Fibroblast of gingiva (primary cell): ENCODE measurements around the gene KREMEN1.
"Not testable (repeated sequence)": the region's sequence is repeated elsewhere in the genome, so short reads cannot be mapped to it uniquely, and the experiment has no call there.

Experiments
- DNase-seq: peaks from one replicate; pipeline ENCODE4 v3.0.0-alpha.2; 2011; ENCODE audit warnings: low read depth

KREMEN1 gene

DNA sequence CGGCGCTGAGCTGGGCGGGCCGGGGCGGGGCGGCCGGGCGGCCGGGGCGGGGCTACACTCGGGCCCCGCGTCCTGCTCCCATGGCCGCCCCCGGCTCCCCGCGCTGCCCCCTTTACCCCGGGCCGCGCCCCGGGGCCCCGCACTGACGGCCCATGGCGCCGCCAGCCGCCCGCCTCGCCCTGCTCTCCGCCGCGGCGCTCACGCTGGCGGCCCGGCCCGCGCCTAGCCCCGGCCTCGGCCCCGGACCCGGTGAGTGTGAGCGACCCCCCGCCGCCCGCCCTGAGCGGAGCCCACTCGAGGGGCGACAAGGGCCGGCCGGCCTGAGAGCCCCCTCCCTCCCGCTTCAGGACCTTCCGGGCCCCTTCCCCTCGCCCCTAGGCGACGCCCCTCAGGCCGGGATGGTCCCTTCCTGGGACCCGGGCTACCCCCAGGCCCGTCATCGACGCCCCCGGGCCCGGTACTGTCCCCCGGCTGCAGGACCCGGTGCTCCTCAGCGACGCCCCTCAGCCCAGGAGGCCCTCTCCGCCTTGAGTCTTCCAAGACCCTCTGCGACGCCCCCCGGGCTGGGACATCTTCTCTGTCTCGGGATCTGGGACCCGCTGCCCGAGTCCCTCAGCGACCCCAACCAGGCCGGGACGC is at the start of gene KREMEN1:
TSS of gene KREMEN1 (plus strand) at position 57 of the 639 bp plus-strand sequence. CDS start at position 153, 96 bp downstream.
- DNase-seq, result no peak

GRCh38 chr22:29023172-29023796 is 49.6 kb upstream of the KREMEN1 start:
- no peak for DNase-seq

DNA sequence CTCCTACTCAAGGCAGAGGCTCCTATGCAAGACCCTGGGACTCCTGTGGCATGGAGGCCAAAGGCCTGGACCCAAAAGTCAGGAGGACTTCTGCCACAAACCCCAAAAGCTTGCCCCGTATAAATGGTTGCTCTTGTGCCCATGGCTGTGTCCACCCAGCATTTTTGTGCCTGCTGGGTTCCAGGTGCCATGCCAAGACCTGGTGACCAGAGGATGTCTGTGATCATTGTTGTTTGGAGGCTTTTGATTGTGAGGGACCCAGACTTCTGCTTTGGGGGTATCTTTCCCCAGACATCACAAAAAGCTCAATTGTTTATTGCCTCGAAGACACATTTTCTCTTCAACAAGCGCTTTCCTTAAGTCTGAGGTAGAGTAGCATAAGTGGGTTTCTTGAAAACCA is 46.3 kb upstream of the KREMEN1 start:
- no peak for DNase-seq

GRCh38 chr22:29028468-29028867 is 44.4 kb upstream of the KREMEN1 start:
- DNase-seq, result no peak

- DNase-seq, result no peak
These were observed 43.4 kb upstream of the KREMEN1 start for GRCh38 chr22:29029202-29030000.

DNA sequence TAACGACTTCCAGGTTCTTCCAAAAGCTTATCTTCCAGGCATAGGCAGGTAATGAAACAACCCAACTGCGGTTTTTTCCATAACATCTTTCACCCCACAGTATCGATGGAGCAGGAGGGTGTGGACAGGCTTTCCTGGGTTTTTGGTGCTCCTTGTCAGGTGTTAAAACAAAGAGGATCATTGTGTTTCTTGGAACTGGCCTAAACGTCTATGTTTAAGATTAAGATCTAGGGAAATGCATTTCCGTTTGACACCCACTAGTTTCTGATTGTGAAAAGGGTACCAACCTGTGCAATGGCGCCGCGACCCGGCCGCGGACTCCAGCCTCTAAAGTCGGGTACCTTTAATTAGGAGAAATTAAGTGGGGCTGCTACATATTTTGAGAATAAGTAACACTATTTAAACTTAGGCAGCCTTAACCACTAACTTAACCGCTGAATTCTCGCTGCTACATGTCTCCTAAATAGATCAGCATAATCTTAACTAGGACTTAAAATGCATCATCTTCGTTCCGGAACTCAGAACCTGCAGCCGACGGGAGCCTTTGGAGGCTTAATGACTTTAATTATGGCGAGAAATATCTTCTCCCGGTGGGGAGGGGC is 42.7 kb upstream of the KREMEN1 start:
- no peak for DNase-seq

- DNase-seq, result peak; percentile 68
These were observed 42.1 kb upstream of the KREMEN1 start for GRCh38 chr22:29030618-29031226.

DNA sequence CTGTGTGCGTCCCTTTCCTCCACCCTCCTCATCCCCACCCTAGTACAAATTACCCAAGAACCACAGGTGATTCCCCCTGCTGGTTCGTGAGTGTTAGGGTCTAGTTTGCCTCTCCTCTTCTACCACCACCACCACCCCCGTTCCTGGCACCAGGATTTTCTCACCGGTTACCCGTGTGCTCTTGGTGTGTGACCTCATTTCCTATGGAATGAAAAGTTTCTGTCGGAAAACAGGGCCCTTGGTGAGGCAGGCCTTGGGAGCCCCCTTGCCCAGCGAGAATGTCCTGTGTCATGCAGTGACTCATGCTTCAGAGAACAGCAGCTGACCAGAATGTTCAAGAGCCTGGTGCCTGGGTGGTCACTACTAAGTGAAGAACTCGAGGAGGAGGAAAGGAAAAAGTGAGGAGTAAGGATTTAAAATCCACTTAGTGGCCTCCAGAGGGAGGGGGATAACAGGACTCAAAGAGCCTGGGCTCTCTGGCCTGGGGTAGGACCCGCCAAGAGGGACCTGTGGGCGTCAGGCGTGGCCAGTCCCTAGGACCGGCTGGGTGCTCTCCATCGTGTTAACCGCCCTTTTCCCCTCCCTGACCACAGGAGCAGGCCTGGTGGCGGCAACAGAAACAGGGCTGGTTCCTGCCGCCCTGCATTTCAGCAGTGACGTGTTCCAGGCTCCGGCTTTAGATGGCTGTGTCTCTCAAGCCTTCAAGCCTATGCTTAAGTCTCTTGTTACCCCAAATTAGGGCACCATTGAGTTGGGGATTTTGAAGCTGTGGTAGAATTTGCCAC is 41.4 kb upstream of the KREMEN1 start:
- DNase-seq, result peak; percentile 88

DNA sequence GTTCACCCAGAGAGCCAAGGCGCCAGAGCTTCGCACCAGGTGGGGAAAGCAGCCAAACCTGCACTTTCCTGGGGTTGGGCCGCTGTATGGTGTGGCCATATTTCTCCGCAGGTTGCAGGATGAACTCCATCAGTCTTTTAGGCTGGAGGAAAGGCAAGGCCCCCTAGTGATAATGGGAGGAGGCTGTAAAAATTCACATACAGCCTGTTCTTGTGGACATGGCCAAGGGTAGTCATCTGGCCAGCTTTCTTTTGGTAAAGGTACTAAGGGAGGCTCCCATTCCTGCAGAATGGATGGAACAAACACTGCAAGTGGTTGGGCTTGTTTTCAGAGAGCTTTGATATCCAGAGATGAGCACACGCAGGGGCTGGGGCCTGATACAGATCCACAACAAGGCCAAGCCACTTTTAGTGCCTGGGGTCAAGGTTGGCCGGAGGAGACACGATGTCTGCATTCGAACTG is 40.8 kb upstream of the KREMEN1 start:
- DNase-seq, result no peak

- DNase-seq, result peak; percentile 39
These were observed 40.3 kb upstream of the KREMEN1 start for GRCh38 chr22:29032584-29032983.

- DNase-seq, result no peak
These were observed 35.4 kb upstream of the KREMEN1 start for GRCh38 chr22:29037340-29037932.

- no peak for DNase-seq
These were observed 33.7 kb upstream of the KREMEN1 start for GRCh38 chr22:29039148-29039547.

DNA sequence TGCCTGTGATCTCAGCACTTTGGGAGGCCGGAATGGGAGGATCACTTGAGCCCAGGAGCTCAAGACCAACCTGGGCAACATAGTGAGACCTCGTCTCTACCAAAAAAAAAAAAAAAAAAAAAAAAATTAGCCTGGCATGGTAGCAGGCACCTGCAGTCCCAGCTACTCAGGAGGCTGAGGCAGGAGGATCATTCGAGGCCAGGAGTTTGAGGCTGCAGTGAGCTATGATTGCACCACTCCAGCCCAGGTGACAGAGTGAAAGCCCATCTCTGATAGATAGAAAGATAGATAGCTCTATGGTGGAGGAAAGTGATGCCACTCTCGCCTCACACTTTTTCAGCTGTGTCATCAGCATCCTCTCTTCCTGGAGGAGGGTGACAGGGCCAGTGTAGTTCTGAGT is 33.2 kb upstream of the KREMEN1 start:
- DNase-seq, result not testable (repeated sequence)

- peak; percentile 81 for DNase-seq
These were observed 32.2 kb upstream of the KREMEN1 start for GRCh38 chr22:29040385-29041275.

GRCh38 chr22:29041408-29041807 is 31.4 kb upstream of the KREMEN1 start:
- peak; percentile 10 for DNase-seq

- peak; percentile 73 for DNase-seq
These were observed 28.8 kb upstream of the KREMEN1 start for GRCh38 chr22:29043906-29044575.

DNA sequence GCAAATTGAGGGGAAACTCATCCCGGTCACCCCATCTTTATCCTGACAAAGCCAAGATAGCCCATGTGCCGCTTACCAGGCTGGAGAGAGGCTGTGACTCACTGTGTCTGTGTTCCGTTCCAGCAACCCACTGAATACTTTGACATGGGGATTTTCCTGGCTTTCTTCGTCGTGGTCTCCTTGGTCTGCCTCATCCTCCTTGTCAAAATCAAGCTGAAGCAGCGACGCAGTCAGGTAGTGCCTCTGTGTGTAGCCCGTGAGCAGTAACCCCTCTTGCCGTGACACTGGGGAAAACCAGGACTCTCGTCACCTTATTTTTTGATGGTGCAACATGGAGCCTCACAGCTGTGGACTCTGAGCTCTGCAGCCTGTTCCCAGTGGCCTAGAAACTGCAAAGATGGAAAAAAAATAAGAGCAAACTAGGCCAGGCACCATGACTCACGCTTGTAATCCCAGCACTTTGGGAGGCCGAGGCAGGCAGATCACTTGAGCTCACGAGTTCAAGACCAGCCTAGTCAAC is 28.1 kb upstream of the KREMEN1 start:
- DNase-seq, result peak; percentile 76

DNA sequence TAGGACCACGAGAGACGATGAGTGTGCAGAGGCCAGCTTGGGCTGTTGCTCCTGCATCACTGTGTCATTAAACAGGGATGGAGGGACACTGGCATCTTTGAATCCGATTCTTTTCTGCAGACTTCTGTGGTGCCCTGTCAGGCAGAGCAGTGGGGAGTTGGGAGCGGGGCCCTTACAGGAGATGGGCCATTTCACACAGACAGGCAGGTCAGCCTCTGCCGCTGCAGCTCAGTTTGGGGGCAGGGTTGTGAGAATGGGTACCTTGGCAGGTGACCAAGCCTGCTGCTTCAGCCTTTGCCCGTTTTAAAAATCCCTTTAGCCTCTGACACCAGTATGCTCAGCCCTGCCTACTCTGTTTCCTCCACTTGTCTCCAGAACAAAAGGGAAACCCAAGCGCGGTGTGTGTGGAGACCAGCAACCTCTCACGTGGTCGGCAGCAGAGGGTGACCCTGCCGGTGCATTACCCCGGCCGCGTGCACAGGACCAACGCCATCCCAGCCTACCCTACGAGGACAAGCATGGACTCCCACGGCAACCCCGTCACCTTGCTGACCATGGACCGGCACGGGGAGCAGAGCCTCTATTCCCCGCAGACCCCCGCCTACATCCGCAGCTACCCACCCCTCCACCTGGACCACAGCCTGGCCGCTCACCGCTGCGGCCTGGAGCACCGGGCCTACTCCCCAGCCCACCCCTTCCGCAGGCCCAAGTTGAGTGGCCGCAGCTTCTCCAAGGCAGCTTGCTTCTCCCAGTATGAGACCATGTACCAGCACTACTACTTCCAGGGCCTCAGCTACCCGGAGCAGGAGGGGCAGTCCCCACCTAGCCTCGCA is 23.8 kb upstream of the KREMEN1 start:
- no peak for DNase-seq
